Measurements from ENCODE around the gene ATXN2. TPM values are rescaled to one million over a fixed set of nuclear protein-coding genes. Genes with fewer than 3 reads are reported as not detected.
A peak's percentile ranks its signal among the peaks of the same experiment; 100 is the strongest.

Gene ATXN2
- total and polyA plus RNA-seq, 9 of the 15 experiments (the other 6 are each of a cell fraction or from before 2014, with no cell fraction given), result 16.8 to 67.8 (median 29.3) TPM

DNA sequence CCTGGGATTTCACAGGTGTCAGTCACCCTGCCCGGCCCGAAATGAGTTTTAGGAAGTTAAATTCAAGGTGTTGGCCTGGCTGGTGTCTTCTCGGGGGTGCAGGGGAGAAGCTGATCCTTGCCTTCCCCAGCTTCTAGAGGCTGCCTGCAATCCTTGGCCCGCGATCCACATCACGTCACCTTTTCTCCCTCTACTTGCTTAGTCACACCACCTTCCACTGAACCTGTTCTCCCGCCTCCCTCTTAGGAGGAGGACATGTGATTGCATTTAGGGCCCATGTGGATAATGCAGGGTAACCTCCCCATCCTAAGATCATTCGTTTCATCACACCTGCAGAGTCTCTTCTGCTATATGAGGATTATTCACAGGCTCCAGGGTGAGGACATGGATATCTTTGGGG lies 25.4 kb upstream of the ATXN2 start (continued):
- TF ChIP-seq ZBTB2 (IDR thresholded peaks at IDR 0.05), result 0 out of 2 replicates have a peak, but pooled peaks have one; percentile 16
- TF ChIP-seq CREM (IDR thresholded peaks at IDR 0.05; ENCODE audit: low read depth), result peak; percentile 41; the same call in 1 of the 2 replicates
- no peak for TF ChIP-seq HMGN3 (IDR thresholded peaks at IDR 0.05; ENCODE audit: borderline replicate concordance, extremely low read depth, insufficient read length, low read depth, low read length)
- TF ChIP-seq ZNF133 (CRISPR knock-in tag; IDR thresholded peaks at IDR 0.05), result no peak
- TF ChIP-seq RAD51 (IDR thresholded peaks at IDR 0.05; ENCODE audit: borderline replicate concordance, low read depth), result 0 out of 2 replicates have a peak, but pooled peaks have one; percentile 35
- TF ChIP-seq ZNF124 (CRISPR knock-in tag; IDR thresholded peaks at IDR 0.05), result no peak
- no peak for TF ChIP-seq EGR1 (conservative IDR thresholded peaks at IDR 0.05)
- no peak for TF ChIP-seq KAT7 (CRISPR knock-in tag; IDR thresholded peaks at IDR 0.05; ENCODE audit: borderline replicate concordance)
- TF ChIP-seq HDAC3 (IDR thresholded peaks at IDR 0.05; ENCODE audit: borderline replicate concordance, partially characterized antibody), result no peak
- peak; percentile 45 for TF ChIP-seq ARID1B (IDR thresholded peaks at IDR 0.05)
- TF ChIP-seq ZNF436 (CRISPR knock-in tag; IDR thresholded peaks at IDR 0.05), result no peak
- 0 out of 2 replicates have a peak, but pooled peaks have one; percentile 21 for TF ChIP-seq SREBF1 (IDR thresholded peaks at IDR 0.05; ENCODE audit: borderline replicate concordance, low read depth, low read length)
- peak; percentile 56; the same call in 1 of the 2 replicates for TF ChIP-seq DPF2 (IDR thresholded peaks at IDR 0.05)
- no peak for TF ChIP-seq MAZ (CRISPR knock-in tag; conservative IDR thresholded peaks at IDR 0.05 in 1 of 2, IDR thresholded peaks at IDR 0.05 in 1 of 2)
- TF ChIP-seq MAFF (IDR thresholded peaks at IDR 0.05; ENCODE audit: low read length), result peak; percentile 8; the same call in 1 of the 2 replicates
- TF ChIP-seq, protein P1, sequence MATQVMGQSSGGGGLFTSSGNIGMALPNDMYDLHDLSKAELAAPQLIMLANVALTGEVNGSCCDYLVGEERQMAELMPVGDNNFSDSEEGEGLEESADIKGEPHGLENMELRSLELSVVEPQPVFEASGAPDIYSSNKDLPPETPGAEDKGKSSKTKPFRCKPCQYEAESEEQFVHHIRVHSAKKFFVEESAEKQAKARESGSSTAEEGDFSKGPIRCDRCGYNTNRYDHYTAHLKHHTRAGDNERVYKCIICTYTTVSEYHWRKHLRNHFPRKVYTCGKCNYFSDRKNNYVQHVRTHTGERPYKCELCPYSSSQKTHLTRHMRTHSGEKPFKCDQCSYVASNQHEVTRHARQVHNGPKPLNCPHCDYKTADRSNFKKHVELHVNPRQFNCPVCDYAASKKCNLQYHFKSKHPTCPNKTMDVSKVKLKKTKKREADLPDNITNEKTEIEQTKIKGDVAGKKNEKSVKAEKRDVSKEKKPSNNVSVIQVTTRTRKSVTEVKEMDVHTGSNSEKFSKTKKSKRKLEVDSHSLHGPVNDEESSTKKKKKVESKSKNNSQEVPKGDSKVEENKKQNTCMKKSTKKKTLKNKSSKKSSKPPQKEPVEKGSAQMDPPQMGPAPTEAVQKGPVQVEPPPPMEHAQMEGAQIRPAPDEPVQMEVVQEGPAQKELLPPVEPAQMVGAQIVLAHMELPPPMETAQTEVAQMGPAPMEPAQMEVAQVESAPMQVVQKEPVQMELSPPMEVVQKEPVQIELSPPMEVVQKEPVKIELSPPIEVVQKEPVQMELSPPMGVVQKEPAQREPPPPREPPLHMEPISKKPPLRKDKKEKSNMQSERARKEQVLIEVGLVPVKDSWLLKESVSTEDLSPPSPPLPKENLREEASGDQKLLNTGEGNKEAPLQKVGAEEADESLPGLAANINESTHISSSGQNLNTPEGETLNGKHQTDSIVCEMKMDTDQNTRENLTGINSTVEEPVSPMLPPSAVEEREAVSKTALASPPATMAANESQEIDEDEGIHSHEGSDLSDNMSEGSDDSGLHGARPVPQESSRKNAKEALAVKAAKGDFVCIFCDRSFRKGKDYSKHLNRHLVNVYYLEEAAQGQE (IDR thresholded peaks at IDR 0.05; ENCODE audit: borderline replicate concordance), result no peak
- TF ChIP-seq, protein P1 (CRISPR knock-in tag; IDR thresholded peaks at IDR 0.05; ENCODE audit: low read depth), result no peak
- TF ChIP-seq MEF2D (tag; conservative IDR thresholded peaks at IDR 0.05; ENCODE audit: low read depth), result no peak
- no peak for TF ChIP-seq HMG20A (CRISPR knock-in tag; conservative IDR thresholded peaks at IDR 0.05)

Data from K562 (cell line).